H1 (cell line): Measurements from ENCODE around the gene FBXL17. TPM values are rescaled to one million over a fixed set of nuclear protein-coding genes. Genes with fewer than 3 reads are reported as not detected.

Experiments
- CHD1 ChIP-seq: IDR thresholded peaks from 2 replicates; pipeline ENCODE4 v1.6.1; 2012; ENCODE audit warnings: low read depth, low read length, improper control_type of control experiment
- EGR1 ChIP-seq: IDR thresholded peaks from 2 replicates; pipeline ENCODE4 v1.6.1; 2011; ENCODE audit warnings: low read depth, low read length, borderline replicate concordance
- EZH2 ChIP-seq: fragments of 200-600 bp; sonication (generic); IDR thresholded peaks from 2 replicates; pipeline ENCODE4 v1.7.1; 2012; ENCODE audit warnings: low read depth, mild to moderate bottlenecking, moderate library complexity, low read length, inconsistent platforms; ENCODE audit not compliant: severe bottlenecking
- KDM4A ChIP-seq: IDR thresholded peaks from one replicate; pipeline ENCODE4 v1.7.1; 2012; ENCODE audit warnings: low read depth, mild to moderate bottlenecking, moderate library complexity, low read length, inconsistent platforms; ENCODE audit not compliant: severe bottlenecking
- RNF2 ChIP-seq: fragments of 200-900, 300-1000 bp; sonication (generic); IDR thresholded peaks from 2 replicates; pipeline ENCODE4 v1.7.1; 2016; ENCODE audit warnings: borderline replicate concordance, low read depth, mild to moderate bottlenecking, antibody characterized with exemption, low read length; ENCODE audit not compliant: poor library complexity, severe bottlenecking; ENCODE audit errors: missing control alignments
- RXRA ChIP-seq: IDR thresholded peaks from 2 replicates; pipeline ENCODE4 v1.6.1; 2011; ENCODE audit warnings: low read depth, mild to moderate bottlenecking, low read length, moderate library complexity; ENCODE audit not compliant: insufficient read depth
- SP2 ChIP-seq: IDR thresholded peaks from 2 replicates; pipeline ENCODE4 v1.6.1; 2012; ENCODE audit warnings: mild to moderate bottlenecking, low read length, inconsistent platforms
- TAF1 ChIP-seq: IDR thresholded peaks from 2 replicates; pipeline ENCODE4 v1.6.1; 2011; ENCODE audit warnings: mild to moderate bottlenecking, low read depth, low read length
- TCF12 ChIP-seq: IDR thresholded peaks from 2 replicates; pipeline ENCODE4 v1.6.1; 2011; ENCODE audit warnings: low read depth, mild to moderate bottlenecking, low read length
- TEAD4 ChIP-seq: IDR thresholded peaks from 2 replicates; pipeline ENCODE4 v1.6.1; 2012; ENCODE audit warnings: low read depth, low read length, inconsistent platforms, mixed read lengths
- polyA plus RNA-seq, 7 experiments: library from polyadenylated mRNA; depleted of rRNA in 3 of 7; stranded (reverse) in 5 of 7; unstranded in 2 of 7; fragments of >200 nt in 5 of 7; fragments of 200-250 nt in 2 of 7; gene quantifications; 1 replicate in 5 of 7; 2 replicates in 1 of 7; 4 replicates in 1 of 7; pipeline versions ENCODE4 v1.2.1 to v1.2.3, GENCODE V29; 2011 to 2013; ENCODE audit warnings: missing spikeins in 2 of 7, mixed read lengths in 2 of 7
- total RNA-seq: library from RNA; stranded (reverse); fragmentation: NEBNext Ultra II Directional; extraction: Animal tissue kit (Norgen Biotek cat#: 25700); gene quantifications from 2 replicates; pipeline ENCODE4 v1.2.1, GENCODE V29; 2021
- TF ChIP-seq, protein P1 (sequence below): fragments of 300-600 bp; sonication (generic); IDR thresholded peaks from 2 replicates; pipeline ENCODE4 v1.7.1; 2012; ENCODE audit warnings: low read length, moderate library complexity, mild to moderate bottlenecking, inconsistent platforms; ENCODE audit not compliant: insufficient replicate concordance

The FBXL17 gene
- total and polyA plus RNA-seq, 2 of the 8 experiments (the other 6 are each of a cell fraction or from before 2014, with no cell fraction given): 0.35 to 4.3 TPM

DNA sequence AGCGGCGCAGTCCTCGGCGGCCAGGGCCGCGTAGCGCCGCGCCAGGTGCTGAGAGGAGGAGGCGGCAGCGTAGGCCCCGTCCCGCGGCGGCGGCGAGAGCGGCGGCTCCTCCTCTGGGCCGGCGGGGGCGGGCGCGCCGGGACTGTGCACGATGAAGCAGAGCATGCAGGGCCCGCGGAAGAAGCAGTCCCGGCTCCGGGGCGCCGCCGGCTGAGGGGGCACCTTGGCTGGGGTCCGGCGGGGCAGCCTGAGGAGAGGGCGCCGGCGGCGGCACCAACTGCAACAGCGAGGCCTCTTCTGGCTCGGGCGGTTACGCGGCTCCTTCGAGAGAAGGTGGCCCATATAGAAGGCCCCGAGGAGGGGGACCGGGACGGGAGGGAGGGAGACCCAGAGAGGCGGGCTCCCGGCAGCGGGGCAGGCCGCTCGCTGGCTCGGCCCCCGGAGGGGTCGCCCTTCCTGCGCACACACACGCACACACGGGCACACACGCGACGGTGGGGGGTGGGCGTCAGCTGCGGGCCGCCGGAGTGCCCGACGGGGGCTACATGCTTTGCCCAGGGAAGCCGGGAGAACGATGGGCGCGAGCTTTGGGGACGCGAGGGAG, 446 bp downstream of the FBXL17 start (continued):
- TF ChIP-seq CHD1 (no peak), TAF1 (no peak), TCF12 (no peak), RNF2 (no peak), KDM4A (peak; percentile 57), RXRA (no peak), EGR1 (peak; percentile 47; the same call in 1 of the 2 replicates), SP2 (no peak), EZH2 (no peak), TEAD4 (no peak)
- TF ChIP-seq, protein P1, sequence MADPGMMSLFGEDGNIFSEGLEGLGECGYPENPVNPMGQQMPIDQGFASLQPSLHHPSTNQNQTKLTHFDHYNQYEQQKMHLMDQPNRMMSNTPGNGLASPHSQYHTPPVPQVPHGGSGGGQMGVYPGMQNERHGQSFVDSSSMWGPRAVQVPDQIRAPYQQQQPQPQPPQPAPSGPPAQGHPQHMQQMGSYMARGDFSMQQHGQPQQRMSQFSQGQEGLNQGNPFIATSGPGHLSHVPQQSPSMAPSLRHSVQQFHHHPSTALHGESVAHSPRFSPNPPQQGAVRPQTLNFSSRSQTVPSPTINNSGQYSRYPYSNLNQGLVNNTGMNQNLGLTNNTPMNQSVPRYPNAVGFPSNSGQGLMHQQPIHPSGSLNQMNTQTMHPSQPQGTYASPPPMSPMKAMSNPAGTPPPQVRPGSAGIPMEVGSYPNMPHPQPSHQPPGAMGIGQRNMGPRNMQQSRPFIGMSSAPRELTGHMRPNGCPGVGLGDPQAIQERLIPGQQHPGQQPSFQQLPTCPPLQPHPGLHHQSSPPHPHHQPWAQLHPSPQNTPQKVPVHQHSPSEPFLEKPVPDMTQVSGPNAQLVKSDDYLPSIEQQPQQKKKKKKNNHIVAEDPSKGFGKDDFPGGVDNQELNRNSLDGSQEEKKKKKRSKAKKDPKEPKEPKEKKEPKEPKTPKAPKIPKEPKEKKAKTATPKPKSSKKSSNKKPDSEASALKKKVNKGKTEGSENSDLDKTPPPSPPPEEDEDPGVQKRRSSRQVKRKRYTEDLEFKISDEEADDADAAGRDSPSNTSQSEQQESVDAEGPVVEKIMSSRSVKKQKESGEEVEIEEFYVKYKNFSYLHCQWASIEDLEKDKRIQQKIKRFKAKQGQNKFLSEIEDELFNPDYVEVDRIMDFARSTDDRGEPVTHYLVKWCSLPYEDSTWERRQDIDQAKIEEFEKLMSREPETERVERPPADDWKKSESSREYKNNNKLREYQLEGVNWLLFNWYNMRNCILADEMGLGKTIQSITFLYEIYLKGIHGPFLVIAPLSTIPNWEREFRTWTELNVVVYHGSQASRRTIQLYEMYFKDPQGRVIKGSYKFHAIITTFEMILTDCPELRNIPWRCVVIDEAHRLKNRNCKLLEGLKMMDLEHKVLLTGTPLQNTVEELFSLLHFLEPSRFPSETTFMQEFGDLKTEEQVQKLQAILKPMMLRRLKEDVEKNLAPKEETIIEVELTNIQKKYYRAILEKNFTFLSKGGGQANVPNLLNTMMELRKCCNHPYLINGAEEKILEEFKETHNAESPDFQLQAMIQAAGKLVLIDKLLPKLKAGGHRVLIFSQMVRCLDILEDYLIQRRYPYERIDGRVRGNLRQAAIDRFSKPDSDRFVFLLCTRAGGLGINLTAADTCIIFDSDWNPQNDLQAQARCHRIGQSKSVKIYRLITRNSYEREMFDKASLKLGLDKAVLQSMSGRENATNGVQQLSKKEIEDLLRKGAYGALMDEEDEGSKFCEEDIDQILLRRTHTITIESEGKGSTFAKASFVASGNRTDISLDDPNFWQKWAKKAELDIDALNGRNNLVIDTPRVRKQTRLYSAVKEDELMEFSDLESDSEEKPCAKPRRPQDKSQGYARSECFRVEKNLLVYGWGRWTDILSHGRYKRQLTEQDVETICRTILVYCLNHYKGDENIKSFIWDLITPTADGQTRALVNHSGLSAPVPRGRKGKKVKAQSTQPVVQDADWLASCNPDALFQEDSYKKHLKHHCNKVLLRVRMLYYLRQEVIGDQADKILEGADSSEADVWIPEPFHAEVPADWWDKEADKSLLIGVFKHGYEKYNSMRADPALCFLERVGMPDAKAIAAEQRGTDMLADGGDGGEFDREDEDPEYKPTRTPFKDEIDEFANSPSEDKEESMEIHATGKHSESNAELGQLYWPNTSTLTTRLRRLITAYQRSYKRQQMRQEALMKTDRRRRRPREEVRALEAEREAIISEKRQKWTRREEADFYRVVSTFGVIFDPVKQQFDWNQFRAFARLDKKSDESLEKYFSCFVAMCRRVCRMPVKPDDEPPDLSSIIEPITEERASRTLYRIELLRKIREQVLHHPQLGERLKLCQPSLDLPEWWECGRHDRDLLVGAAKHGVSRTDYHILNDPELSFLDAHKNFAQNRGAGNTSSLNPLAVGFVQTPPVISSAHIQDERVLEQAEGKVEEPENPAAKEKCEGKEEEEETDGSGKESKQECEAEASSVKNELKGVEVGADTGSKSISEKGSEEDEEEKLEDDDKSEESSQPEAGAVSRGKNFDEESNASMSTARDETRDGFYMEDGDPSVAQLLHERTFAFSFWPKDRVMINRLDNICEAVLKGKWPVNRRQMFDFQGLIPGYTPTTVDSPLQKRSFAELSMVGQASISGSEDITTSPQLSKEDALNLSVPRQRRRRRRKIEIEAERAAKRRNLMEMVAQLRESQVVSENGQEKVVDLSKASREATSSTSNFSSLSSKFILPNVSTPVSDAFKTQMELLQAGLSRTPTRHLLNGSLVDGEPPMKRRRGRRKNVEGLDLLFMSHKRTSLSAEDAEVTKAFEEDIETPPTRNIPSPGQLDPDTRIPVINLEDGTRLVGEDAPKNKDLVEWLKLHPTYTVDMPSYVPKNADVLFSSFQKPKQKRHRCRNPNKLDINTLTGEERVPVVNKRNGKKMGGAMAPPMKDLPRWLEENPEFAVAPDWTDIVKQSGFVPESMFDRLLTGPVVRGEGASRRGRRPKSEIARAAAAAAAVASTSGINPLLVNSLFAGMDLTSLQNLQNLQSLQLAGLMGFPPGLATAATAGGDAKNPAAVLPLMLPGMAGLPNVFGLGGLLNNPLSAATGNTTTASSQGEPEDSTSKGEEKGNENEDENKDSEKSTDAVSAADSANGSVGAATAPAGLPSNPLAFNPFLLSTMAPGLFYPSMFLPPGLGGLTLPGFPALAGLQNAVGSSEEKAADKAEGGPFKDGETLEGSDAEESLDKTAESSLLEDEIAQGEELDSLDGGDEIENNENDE: no peak
